Measurements from ENCODE around the gene XNDC1N. TPM values are rescaled to one million over a fixed set of nuclear protein-coding genes. Genes with fewer than 3 reads are reported as not detected.
"Not testable (repeated sequence)": the region's sequence is repeated elsewhere in the genome, so short reads cannot be mapped to it uniquely, and the experiment has no call there.

The XNDC1N gene
- total RNA-seq, 1 donor from 2014 or later, result 8.3 TPM

DNA sequence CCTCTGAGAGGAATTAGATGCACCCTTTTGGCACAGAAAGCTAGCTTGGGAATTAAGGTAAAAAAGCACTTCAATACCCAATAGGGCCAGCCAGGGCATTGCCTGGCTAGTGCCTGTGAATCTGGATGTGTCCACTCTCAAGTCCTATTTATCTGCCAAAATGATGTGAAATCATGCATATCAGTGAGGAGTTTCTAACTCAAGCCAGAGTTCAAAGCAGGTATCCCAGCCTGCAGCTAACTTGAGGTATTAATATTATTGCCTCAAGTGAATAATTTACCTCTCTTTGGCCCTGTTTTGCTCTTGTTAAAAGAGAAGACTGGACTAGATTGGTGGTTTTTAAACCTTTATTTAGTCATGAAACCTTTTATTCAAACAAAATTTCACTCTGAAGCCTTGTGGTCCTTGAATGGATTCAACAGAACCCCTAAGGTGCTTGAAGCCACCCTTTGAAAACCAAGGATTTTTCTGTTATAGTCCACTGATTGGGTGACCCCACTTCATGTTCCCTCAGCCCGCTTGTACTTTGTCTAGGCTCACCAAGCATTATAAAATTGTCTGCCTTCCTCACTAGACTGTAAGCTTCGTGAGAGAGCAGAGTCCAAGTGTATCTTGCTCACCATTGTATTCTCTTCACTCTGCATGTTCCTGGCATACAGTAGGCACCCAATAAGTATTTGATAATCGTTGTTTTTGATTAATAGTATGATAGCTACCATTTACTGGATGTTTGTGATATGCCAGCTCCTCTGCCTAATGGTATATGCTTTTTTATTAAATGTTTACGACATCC lies 4.9 kb upstream of the XNDC1N start:
- DNase-seq (ENCODE audit: extremely low read depth, low read depth, low spot score), result no peak

DNA sequence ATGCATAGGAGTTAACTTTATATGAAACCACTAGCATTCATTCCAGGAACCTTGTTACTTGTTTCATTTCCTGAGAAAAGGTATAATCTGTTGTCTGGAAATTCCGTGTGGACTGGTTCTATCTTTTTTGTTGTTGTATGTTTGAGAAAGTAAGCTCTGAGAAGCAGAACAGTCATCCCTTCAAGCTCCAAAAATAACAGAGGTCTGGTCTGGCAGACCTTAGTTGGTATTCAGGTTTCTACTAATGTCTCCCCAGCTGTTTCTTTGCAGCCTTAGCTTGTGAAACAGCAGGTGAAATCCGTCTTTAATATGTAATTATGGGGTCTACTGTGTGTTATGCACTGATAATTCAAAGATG lies 2.8 kb upstream of the XNDC1N start:
- DNase-seq (ENCODE audit: extremely low read depth, low read depth, low spot score), result no peak

DNA sequence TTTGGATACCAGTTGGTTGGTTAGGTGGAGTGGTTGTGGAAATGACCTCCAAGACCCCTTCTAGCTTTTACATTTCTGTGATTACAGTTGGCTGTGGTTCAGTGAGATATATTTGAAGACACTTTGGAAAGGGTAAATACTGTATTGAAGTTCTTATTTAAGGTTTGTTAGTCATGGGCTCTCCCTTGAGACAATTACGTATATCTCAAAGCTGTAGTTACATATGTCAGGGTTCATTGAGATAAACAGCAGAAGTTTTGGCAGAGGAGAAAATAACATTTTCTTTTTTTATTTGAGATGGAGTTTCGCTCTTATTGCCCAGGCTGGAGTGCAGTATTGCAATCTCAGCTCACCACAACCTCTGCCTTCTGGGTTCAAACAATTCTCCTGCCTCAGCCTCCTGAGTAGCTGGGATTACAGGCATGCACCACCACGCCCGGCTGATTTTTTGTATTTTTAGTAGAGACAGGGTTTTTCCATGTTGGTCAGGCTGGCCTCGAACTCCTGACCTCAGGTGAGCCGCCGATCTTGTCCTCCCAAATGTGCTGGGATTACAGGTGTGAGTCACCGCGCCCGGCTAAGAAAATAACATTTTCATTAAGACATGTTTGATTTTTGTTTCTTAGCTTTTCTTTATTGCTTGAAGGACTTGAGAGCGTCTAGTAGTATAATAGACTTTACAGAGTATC lies 2.3 kb upstream of the XNDC1N start:
- no peak for DNase-seq (ENCODE audit: extremely low read depth, low read depth, low spot score)

DNA sequence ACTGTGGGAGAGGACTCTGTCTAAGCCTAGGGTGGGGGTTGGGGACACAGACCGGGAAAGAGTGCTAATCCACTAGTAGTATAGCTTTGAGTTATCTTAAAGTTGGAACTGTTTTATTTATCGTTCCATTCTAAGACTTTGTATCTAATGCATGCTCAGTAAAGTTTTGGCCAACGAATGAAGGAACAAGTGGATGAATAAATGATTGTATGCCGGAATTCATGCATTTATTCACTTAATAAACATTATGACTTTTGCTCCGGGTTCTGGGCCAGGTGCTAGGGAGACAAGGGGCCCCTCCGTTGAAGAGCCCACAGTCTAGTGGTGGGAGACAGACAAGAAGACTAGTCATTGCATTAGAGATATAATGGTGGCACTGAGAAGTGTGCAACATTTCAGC lies 1.1 kb upstream of the XNDC1N start:
- DNase-seq (ENCODE audit: extremely low read depth, low read depth, low spot score), result no peak

DNA sequence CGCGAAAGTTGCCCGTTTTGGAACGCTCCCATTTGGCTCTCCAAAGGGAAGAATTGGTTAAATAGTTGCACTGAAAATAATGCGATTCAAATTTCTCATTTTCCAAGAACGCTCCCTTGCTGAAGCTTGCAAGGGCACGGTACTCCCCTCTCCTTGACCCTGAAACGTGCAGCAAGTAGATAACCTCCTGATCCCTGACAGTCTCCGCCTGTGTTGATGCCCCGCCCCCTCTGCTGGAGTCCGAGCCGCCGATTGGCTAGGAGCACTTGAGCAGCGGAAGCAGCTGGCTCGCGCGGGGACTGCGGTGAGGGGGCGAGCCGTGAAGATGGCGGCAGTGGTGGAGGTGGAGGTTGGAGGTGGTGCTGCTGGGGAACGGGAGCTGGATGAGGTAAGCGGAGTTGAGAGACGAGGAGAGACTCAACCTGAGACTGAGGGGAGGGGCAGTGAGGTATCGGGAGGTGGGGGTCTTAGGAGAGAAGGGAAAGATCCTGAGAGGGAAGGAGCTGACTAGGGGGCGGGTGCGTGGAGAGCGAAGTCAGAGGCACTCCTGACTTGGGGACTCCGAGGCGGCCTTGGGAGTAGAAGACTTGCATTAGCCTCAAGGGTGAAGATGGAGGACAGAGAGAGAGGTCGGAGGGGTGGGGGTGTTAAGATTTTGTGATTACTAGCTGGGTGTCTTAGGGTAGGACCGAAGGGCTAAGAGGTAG lies 496 bp upstream of the XNDC1N start, which contains the start of gene RNF121:
Gene RNF121 (plus strand): TSS at position 310 of the 707 bp plus-strand sequence. CDS start 16 bp downstream, at position 326.
- DNase-seq (ENCODE audit: extremely low read depth, low read depth, low spot score), result no peak

DNA sequence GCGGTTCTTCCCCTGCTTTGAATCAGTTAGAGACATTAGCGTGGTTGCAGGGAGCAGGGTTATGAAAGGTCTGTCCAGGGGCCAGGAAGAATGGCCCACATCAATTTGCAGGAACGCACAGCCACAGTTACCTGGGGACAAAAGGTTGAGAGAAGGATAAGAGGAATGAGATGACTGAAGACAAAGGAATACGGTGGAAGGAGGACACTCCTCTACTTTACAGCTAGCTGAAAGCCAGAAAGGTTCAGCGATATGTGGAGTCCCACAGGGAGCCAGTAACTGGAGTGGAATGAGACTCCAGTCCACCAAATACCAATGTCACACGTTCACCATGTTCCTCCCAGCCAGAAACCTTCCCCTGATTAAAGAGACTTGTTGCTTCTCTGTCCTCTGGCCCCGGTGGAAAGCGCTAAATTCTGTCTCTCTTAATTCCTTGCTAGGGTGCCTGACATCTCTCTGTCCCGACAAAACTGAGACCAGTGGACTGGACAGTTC lies 10.7 kb downstream of the XNDC1N start:
- no peak for DNase-seq (ENCODE audit: extremely low read depth, low read depth, low spot score)

DNA sequence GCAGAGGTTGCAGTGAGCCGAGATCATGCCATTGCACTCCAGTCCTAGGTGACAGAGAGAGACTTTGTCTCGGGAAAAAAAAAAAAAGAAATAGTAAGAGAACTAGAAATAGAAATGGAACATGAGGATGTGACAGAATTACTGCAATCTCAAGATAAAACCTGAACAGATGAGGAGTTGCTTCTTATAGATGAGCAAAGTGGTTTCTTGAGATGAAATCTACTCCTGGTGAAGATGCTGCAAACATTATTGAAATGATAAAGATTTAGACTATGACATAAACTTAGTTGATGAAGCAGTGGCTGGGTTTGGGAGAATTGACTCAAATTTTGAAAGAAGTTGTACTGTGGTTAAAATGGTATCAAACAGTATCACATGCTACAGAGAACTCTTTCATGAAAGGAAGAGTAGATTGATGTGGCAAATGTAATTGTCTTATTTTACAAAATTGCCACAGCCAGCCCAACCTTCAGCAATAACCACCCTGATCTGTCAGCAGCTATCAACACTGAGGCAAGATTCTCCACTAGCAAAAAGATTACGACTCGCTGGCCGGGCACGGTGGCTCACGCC lies 13.7 kb downstream of the XNDC1N start:
- DNase-seq (ENCODE audit: extremely low read depth, low read depth, low spot score), result no peak

DNA sequence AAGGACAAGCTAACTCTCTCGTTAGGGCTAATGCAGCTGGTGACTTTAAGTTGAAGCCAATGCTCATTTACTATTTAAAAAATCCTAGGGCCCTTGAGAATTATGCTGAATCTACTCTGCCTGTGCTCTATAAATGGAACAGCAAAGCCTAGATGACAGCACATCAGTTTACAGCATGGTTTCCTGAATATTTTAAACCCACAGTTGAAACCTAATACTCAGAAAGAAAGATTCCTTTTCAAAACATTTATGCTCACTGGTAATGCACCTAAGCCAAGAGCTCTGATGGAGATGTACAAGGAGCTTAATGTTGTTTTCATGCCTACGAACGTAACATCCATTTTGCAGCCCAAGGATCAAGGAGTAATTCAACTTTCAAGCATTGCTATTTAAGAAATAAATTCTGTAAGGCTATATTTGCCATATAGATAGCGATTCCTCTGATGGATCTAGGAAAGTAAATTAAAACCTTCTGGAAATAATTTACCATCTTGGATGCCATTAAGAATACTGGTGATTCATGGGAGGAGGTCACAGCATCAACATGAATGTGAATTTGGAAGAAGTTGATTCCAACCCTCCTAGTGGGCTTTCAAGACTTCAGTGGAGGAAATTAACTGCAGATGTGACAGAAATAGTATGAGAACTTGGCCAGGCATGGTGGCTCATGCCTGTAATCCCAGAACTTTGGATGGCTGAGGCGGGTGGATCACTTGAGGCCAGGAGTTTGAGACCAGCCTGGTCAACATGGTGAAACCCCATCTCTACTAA lies 14.5 kb downstream of the XNDC1N start:
- DNase-seq (ENCODE audit: extremely low read depth, low read depth, low spot score), result no peak

DNA sequence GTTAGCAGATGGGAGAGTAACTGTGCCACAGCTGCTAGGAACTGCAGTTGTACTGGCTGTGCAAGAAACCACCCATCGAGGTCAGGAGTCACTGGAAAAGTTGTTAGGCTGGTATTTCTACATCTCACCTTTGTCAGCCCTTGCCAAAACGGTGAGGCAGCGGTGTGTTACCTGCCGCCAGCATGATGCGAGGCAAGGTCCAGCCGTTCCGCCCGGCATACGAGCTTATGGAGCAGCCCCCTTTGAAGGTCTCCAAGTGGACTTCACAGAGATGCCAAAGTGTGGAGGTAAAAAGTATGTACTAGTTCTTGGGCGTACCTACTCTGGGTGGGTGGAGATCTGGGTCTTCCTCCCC lies 16.4 kb downstream of the XNDC1N start:
- not testable (repeated sequence) for DNase-seq (ENCODE audit: extremely low read depth, low read depth, low spot score)

DNA sequence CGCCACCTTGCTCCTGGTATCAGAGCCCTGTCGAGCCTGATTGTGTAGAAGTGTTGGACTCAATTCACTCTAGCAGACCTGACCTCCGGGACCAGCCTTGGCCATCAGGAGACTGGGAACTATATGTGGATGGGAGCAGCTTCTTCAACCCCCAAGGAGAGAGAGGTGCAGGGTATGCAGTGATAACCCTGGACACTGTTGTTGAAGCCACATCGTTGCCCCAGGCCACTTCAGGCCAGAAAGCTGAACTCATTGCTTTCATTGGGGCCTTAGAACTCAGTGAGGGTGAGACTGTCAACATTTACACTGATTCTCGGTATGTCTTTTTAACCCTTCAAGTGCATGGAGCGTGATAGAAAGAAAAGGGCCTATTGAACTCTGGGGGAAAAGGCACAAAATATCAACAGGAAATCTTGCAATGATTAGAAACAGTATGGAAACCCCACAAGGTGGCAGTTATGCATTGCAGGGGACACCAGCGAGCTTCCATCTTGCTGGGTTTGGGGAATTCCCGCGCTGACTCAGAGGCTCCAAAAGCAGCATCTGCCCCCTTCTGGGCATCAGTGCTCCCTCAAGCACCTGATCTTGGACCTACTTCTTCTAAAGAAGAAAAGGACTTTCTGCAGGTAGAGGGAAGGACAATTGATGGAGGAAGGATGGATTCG lies 16.9 kb downstream of the XNDC1N start:
- DNase-seq (ENCODE audit: extremely low read depth, low read depth, low spot score), result not testable (repeated sequence)

DNA sequence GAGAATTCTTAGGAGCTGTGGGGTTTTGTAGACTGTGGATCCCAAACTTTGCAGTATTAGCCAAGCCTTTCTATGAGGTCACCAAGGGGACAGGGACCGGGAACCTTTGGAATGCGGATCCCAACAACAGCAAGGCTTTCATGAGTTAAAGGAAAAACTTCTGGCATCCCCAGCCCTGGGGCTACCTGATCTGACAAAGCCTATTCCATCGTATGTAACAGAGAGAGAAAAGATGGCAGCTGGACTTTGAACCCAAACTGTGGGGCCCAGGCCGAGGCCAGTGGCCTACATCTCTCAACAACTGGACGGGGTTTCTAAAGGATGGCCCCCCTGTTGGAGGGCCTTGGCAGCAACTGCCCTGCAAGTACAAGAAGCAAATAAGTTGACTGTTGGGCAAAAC lies 17.6 kb downstream of the XNDC1N start:
- not testable (repeated sequence) for DNase-seq (ENCODE audit: extremely low read depth, low read depth, low spot score)

DNA sequence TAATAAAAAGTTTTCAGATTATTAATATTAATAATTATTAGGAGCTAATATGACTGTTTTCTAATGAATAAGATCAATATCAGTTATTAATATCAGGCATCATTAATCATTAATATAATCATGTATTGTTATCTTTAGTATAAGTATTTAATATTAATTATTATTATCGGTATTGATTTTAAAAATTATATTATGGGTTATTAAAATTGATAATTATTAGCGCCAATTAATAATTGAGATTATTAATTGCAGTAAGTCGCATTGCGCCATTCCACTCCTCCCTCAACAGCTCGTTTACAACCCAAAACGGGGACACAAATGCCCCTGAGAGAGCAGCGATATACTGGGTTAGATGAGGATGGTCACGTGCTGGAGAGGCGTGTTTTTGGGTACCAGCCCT lies 20.2 kb downstream of the XNDC1N start:
- no peak for DNase-seq (ENCODE audit: extremely low read depth, low read depth, low spot score)

DNA sequence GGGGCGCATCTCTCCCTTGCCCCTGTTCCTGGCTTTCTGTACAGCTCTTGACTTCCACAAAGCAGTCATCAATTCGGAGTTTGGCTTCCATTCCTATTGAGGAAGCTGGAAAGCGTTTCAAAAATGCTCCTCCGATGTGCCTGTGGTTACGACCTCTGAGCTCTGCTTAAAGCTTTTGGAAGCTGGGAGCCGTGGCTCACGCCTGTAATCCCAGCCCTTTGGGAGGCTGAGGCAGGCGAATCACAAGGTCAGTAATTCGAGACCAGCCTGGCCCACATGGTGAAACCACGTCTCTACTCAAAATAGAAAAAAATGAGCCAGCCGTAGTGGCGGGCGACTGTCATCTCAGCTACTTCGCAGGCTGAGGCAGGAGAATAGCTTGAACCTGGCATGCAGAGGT lies 27.3 kb downstream of the XNDC1N start:
- DNase-seq (ENCODE audit: extremely low read depth, low read depth, low spot score), result not testable (repeated sequence)

DNA sequence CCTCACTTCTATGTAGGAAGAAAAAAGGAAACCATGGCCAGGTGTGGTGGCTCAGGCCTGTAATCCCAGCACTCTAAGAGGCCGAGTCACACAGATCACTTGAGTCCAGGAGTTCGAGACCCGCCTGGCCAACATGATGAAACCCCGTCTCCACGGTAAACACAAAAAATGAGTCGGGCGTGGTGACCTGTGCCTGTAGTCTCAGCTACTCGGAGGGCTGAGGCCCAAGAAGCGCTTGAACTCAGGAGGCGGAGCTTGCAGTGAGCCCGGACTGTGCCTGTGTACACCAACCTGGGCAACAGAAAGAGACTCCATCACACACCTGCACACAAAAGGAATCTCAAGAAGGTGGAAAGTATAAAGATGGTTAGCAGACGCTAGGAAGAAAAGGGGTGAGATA lies 32.4 kb downstream of the XNDC1N start:
- DNase-seq (ENCODE audit: extremely low read depth, low read depth, low spot score), result no peak

DNA sequence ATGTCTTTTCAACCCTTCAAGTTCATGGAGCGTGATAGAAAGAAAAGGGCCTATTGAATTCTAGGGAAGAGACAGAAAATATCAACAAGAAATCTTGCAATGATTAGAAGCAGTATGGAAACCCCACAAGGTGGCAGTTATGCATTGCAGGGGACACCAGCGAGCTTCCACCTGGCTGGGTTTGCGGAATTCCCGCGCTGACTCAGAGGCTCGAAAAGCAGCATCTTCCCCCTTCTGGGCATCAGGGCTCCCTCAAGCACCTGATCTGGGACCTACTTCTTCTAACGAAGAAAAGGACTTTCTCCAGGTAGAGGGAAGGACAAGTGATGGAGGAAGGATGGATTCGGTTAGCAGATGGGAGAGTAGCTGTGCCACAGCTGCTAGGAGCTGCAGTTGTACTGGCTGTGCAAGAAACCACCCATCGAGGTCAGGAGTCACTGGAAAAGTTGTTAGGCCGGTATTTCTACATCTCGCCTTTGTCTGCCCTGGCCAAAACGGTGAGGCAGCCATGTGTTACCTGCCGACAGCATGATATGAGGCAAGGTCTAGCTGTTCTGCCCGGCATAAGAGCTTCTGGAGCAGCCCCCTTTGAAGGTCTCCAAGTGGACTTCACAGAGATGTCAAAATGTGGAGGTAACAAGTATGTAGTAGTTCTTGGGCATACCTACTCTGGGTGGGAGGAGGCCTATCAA lies 39.1 kb downstream of the XNDC1N start:
- DNase-seq (ENCODE audit: extremely low read depth, low read depth, low spot score), result not testable (repeated sequence)

DNA sequence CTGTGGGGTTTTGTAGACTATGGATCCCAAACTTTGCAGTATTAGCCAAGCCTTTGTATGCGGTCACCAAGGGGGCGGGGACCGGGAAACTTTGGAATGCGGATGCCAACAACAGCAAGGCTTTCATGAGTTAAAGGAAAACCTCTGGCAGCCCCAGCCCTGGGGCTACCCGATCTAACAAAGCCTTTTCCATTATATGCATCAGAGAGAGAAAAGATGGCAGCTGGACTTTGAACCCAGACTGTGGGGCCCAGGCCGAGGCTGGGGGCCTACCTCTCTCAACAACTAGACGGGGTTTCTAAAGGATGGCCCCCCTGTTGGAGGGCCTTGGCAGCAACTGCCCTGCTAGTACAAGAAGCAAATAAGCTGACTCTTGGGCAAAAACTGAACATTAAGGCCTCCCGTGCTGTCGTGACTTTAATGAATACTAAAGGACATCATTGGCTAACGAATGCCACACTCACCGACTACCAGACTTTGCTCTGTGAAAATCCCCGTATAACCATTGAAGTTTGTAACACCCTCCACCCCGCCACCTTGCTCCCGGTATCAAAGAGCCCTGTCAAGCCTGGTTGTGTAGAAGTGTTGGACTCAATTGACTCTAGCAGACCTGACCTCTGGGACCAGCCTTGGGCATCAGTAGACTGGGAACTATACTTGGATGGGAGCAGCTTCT lies 39.9 kb downstream of the XNDC1N start:
- not testable (repeated sequence) for DNase-seq (ENCODE audit: extremely low read depth, low read depth, low spot score)

DNA sequence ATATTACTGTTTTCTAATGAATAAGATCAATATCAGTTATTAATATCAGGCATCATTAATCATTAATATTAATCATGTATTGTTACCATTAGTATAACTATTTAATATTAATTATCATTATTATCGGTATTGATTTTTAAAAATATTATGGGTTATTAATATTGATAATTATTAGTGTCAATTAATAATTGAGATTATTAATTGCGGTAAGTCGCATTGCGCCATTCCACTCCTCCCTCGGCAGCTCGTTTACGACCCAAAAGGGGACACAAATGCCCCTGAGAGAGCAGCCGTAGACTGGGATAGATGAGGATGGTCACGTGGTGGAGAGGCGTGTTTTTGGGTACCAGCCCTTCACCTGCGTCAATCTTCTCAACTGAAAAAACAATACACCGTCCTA lies 42.6 kb downstream of the XNDC1N start:
- not testable (repeated sequence) for DNase-seq (ENCODE audit: extremely low read depth, low read depth, low spot score)
